ENCODE results near the gene FKBP15. TPM values are rescaled to one million over a fixed set of nuclear protein-coding genes. Genes with fewer than 3 reads are reported as not detected.

Gene FKBP15
- total RNA-seq, 2 donors from 2014 or later = 24.7 to 26.0 TPM

- DNase-seq (no peak), ATAC-seq (replicated peaks in 1 of 2) (no peak)
- H3K4me1 Mint-ChIP-seq (ENCODE audit: low read depth) = no peaks in the 10 kb centered on the region
- H3K27me3 Mint-ChIP-seq (ENCODE audit: low read depth) = no peaks in the 10 kb centered on the region
- H3K27ac Mint-ChIP-seq = no peak overlapping the region
- no peaks in the 10 kb centered on the region for H3K9me3 Mint-ChIP-seq
- peaks cover 3 to 4% of the 10 kb centered on the region in 2 donors for H3K36me3 Mint-ChIP-seq (ENCODE audit: insufficient read depth in 2 of 2)
- no peak overlapping the region for H3K4me3 Mint-ChIP-seq
These were observed 56.4 kb downstream of the FKBP15 start for GRCh38 chr9:113164536-113165300.

- no peaks in the 10 kb centered on the region for H3K4me1 Mint-ChIP-seq (ENCODE audit: low read depth)
- H3K36me3 Mint-ChIP-seq (ENCODE audit: insufficient read depth in 2 of 2) = peaks cover 0 to 5% of the 10 kb centered on the region in 2 donors
- H3K27me3 Mint-ChIP-seq (ENCODE audit: low read depth) = no peaks in the 10 kb centered on the region
- no peak overlapping the region for H3K27ac Mint-ChIP-seq
- DNase-seq (no peak), ATAC-seq (replicated peaks in 1 of 2) (no peak)
- H3K4me3 Mint-ChIP-seq = no peak overlapping the region
- no peaks in the 10 kb centered on the region for H3K9me3 Mint-ChIP-seq
These were observed 58.1 kb downstream of the FKBP15 start for GRCh38 chr9:113163001-113163400.

GRCh38 chr9:113160571-113160970 is 60.5 kb downstream of the FKBP15 start:
- Mint-ChIP-seq H3K4me1 (ENCODE audit: low read depth) (peaks cover 13% of the 10 kb centered on the region), H3K27ac (no peak overlapping the region), H3K4me3 (no peak overlapping the region), H3K27me3 (ENCODE audit: low read depth) (no peaks in the 10 kb centered on the region), H3K9me3 (no peaks in the 10 kb centered on the region), H3K36me3 (ENCODE audit: insufficient read depth in 2 of 2) (peaks cover 0 to 4% of the 10 kb centered on the region in 2 donors)
- DNase-seq (no peak), ATAC-seq (replicated peaks in 1 of 2) (no peak)

- DNase-seq (no peak), ATAC-seq (replicated peaks in 1 of 2) (no peak)
- no peaks in the 10 kb centered on the region for H3K9me3 Mint-ChIP-seq
These were observed 62.6 kb downstream of the FKBP15 start for GRCh38 chr9:113158446-113158845.

GRCh38 chr9:113156880-113157279 is 64.2 kb downstream of the FKBP15 start:
- no peaks in the 10 kb centered on the region for H3K9me3 Mint-ChIP-seq
- H3K4me1 Mint-ChIP-seq (ENCODE audit: low read depth) = peaks cover 35% of the 10 kb centered on the region
- peak overlapping the region; percentile 14 for H3K27ac Mint-ChIP-seq
- H3K27me3 Mint-ChIP-seq (ENCODE audit: low read depth) = peaks cover 2% of the 10 kb centered on the region
- no peak overlapping the region for H3K4me3 Mint-ChIP-seq
- H3K36me3 Mint-ChIP-seq (ENCODE audit: insufficient read depth in 2 of 2) = peaks cover 0 to 5% of the 10 kb centered on the region in 2 donors
- DNase-seq (no peak), ATAC-seq (replicated peaks in 1 of 2) (no peak)

More at GRCh38 chr9:113158446-113158845, 62.6 kb downstream of the FKBP15 start:
- Mint-ChIP-seq H3K27ac (no peak overlapping the region), H3K4me3 (no peak overlapping the region), H3K4me1 (ENCODE audit: low read depth) (peaks cover 22% of the 10 kb centered on the region), H3K36me3 (ENCODE audit: insufficient read depth in 2 of 2) (peaks cover 0 to 2% of the 10 kb centered on the region in 2 donors), H3K27me3 (ENCODE audit: low read depth) (no peaks in the 10 kb centered on the region)

GRCh38 chr9:113155911-113156588 is 65.0 kb downstream of the FKBP15 start:
- H3K9me3 Mint-ChIP-seq = no peaks in the 10 kb centered on the region
- ATAC-seq (replicated peaks in 1 of 2) = peak; percentile 24 to 52
- H3K4me3 Mint-ChIP-seq = peak overlapping the region; percentile 34 to 36
- peak; percentile 38 to 43 for DNase-seq
- peaks cover 7% of the 10 kb centered on the region for H3K27me3 Mint-ChIP-seq (ENCODE audit: low read depth)
- peaks cover 0 to 5% of the 10 kb centered on the region in 2 donors for H3K36me3 Mint-ChIP-seq (ENCODE audit: insufficient read depth in 2 of 2)
- peaks cover 41% of the 10 kb centered on the region for H3K4me1 Mint-ChIP-seq (ENCODE audit: low read depth)
- peak overlapping the region; percentile 51 for H3K27ac Mint-ChIP-seq

- H3K4me1 Mint-ChIP-seq (ENCODE audit: low read depth) = peaks cover 46% of the 10 kb centered on the region
- no peaks in the 10 kb centered on the region for H3K9me3 Mint-ChIP-seq
- peaks cover 7% of the 10 kb centered on the region for H3K27me3 Mint-ChIP-seq (ENCODE audit: low read depth)
- no peak overlapping the region for H3K27ac Mint-ChIP-seq
- peaks cover 0 to 5% of the 10 kb centered on the region in 2 donors for H3K36me3 Mint-ChIP-seq (ENCODE audit: insufficient read depth in 2 of 2)
- ATAC-seq (replicated peaks in 1 of 2) = no peak
- H3K4me3 Mint-ChIP-seq = no peak overlapping the region
- no peak for DNase-seq
These were observed 66.1 kb downstream of the FKBP15 start for GRCh38 chr9:113154946-113155345.

- ATAC-seq (replicated peaks in 1 of 2) = no peak
- DNase-seq = no peak
- no peaks in the 10 kb centered on the region for H3K9me3 Mint-ChIP-seq
- no peak overlapping the region for H3K27ac Mint-ChIP-seq
- peaks cover 46% of the 10 kb centered on the region for H3K4me1 Mint-ChIP-seq (ENCODE audit: low read depth)
- peaks cover 0 to 5% of the 10 kb centered on the region in 2 donors for H3K36me3 Mint-ChIP-seq (ENCODE audit: insufficient read depth in 2 of 2)
- H3K27me3 Mint-ChIP-seq (ENCODE audit: low read depth) = peaks cover 7% of the 10 kb centered on the region
- no peak overlapping the region for H3K4me3 Mint-ChIP-seq
These were observed 66.6 kb downstream of the FKBP15 start for GRCh38 chr9:113154471-113154870.

- Mint-ChIP-seq H3K9me3 (no peaks in the 10 kb centered on the region), H3K36me3 (ENCODE audit: insufficient read depth in 2 of 2) (peaks cover 0 to 5% of the 10 kb centered on the region in 2 donors), H3K4me3 (no peak overlapping the region), H3K27ac (no peak overlapping the region), H3K4me1 (ENCODE audit: low read depth) (peaks cover 46% of the 10 kb centered on the region), H3K27me3 (ENCODE audit: low read depth) (peaks cover 7% of the 10 kb centered on the region)
- DNase-seq (no peak), ATAC-seq (replicated peaks in 1 of 2) (no peak)
These were observed 67.5 kb downstream of the FKBP15 start for GRCh38 chr9:113153599-113153998.

GRCh38 chr9:113152699-113153098 is 68.4 kb downstream of the FKBP15 start:
- H3K27me3 Mint-ChIP-seq (ENCODE audit: low read depth) = peaks cover 7% of the 10 kb centered on the region

GRCh38 chr9:113151696-113152630 is 69.1 kb downstream of the FKBP15 start:
- peaks cover 45% of the 10 kb centered on the region for H3K4me1 Mint-ChIP-seq (ENCODE audit: low read depth)
- no peaks in the 10 kb centered on the region for H3K9me3 Mint-ChIP-seq
- H3K4me3 Mint-ChIP-seq = peak overlapping the region; percentile 82 to 91
- peak overlapping the region; percentile 77 for H3K27ac Mint-ChIP-seq
- peaks cover 0 to 3% of the 10 kb centered on the region in 2 donors for H3K36me3 Mint-ChIP-seq (ENCODE audit: insufficient read depth in 2 of 2)
- no peak for DNase-seq
- no peak for ATAC-seq (replicated peaks in 1 of 2)
- peaks cover 7% of the 10 kb centered on the region for H3K27me3 Mint-ChIP-seq (ENCODE audit: low read depth)

More at GRCh38 chr9:113152699-113153098, 68.4 kb downstream of the FKBP15 start:
- ATAC-seq (replicated peaks in 1 of 2) = no peak
- no peak for DNase-seq
- H3K36me3 Mint-ChIP-seq (ENCODE audit: insufficient read depth in 2 of 2) = peaks cover 0 to 3% of the 10 kb centered on the region in 2 donors
- H3K4me1 Mint-ChIP-seq (ENCODE audit: low read depth) = peaks cover 46% of the 10 kb centered on the region
- no peaks in the 10 kb centered on the region for H3K9me3 Mint-ChIP-seq
- H3K4me3 Mint-ChIP-seq = peak overlapping the region; percentile 82 to 91
- no peak overlapping the region for H3K27ac Mint-ChIP-seq

- H3K27ac Mint-ChIP-seq = peak within 1 kb of the TSS; percentile 77
- ATAC-seq (replicated peaks in 1 of 2) = peak; percentile 96 to 97
- DNase-seq = peak; percentile 93 to 94
- H3K4me1 Mint-ChIP-seq (ENCODE audit: low read depth) = peaks cover 37% of the 10 kb centered on the region
- H3K4me3 Mint-ChIP-seq = peak within 1 kb of the TSS; percentile 82 to 91
- H3K36me3 Mint-ChIP-seq (ENCODE audit: insufficient read depth in 2 of 2) = peaks cover 0 to 3% of the 10 kb centered on the region in 2 donors
- H3K27me3 Mint-ChIP-seq (ENCODE audit: low read depth) = peaks cover 12% of the 10 kb centered on the region
- no peaks in the 10 kb centered on the region for H3K9me3 Mint-ChIP-seq
These were observed 70.1 kb downstream of the FKBP15 start, which contains the start of gene SLC31A2 for GRCh38 chr9:113150670-113151611. SLC31A2 (plus strand) TSS chr9:113151007; CDS start chr9:113151075, 68 bp downstream.

Data from activated T-cell treated with anti-CD3 and anti-CD28 coated beads, Interleukin-2, amount 50 U/mL, for 72 hours (primary cell).